GM19397 (cell line): ENCODE measurements around the gene ICAM4.

Experiments
- ATAC-seq: cut with Tn5 transposase; IDR thresholded peaks from one replicate; pipeline ENCODE4 v1.9.1; 2021; ENCODE audit warnings: mild to moderate bottlenecking, moderate library complexity; ENCODE audit not compliant: unreplicated experiment

ICAM4 gene

GRCh38 chr19:10317045-10317856 is 30.5 kb downstream of the ICAM4 start:
- no peak for ATAC-seq

GRCh38 chr19:10317857-10318462 is 31.2 kb downstream of the ICAM4 start:
- ATAC-seq = no peak

DNA sequence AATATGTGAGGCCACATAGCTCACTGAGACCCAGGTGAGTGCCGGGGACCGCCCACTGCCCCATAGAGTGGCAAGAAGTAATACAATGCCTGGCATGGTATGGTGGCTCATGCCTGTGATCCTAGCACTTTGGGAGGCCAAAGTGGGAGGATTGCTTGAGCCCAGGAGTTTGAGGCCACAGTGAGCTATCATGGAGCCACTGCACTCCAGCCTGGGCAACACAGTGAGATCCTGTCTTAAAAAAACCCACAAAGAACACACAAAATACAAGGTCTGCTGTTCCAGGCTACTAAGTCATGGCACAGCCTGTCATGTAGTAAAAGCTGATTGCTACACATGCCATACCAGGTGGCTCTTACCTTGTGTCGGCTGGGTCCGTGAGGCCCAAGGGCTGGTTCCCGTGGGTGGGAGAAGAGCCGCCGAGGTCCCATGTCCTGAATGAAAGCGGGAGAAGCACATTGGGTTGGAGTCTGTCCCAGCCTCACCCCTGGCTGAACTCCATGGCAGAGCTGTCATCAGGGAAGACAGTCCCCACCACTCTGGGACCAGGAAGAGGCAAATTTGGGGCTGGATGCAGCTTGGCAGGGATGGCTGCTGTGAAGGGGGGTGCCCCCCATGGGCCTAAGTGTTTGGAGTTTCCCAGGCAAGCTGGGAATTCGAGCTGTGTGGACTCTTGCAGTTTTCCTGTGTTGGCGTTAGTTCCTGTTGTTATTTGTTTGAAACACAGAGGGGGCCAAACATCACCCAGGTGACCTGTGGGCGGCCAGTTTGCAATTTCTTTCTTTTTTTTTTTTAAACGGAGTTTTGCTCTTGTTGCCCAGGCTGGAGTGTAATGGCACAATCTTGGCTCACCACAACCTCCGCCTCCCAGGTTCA is 32.3 kb downstream of the ICAM4 start:
- ATAC-seq = no peak

DNA sequence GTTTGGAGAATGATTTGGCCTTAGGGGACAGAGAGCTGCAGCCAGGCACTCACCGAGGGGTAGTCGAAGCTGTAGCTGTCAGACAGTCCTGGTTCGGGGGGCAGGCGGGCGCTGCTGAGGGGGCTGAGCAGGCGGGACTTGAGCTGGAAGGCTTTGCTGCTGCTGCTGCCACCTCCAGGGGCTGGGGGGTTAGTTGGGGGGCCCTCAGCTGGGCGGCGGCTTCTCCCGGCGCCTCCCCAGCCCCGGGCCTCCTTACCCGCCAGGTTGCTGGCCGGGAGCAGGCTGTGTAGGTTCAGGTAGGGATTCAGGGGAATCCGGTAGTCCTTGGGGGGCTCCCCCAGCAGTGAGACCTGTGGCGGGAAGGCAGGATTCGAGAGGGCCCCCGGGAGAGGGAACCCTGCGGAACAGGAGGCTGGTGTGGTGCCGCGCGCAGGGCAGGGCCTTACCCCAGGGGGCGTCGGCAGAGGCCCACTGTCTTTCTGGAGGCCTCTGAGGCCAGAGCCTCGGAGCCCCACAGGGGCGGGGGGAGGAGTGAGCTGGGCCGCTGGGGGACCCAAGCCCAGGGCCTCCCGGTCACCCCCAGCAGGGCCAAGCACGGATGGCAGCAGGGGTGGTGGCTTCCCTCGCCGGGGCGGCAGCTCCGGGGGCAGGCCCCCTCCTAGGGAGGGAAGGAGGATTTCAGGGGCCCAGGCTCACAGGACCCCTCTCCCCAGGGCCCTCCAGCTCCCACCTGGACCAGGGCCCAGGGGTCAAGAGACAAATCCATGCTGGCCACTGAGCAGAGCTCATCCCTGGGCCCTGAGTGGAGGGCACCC is 34.1 kb downstream of the ICAM4 start:
- ATAC-seq = no peak

- no peak for ATAC-seq
Measured at GRCh38 chr19:10321417-10321797, 34.7 kb downstream of the ICAM4 start.

DNA sequence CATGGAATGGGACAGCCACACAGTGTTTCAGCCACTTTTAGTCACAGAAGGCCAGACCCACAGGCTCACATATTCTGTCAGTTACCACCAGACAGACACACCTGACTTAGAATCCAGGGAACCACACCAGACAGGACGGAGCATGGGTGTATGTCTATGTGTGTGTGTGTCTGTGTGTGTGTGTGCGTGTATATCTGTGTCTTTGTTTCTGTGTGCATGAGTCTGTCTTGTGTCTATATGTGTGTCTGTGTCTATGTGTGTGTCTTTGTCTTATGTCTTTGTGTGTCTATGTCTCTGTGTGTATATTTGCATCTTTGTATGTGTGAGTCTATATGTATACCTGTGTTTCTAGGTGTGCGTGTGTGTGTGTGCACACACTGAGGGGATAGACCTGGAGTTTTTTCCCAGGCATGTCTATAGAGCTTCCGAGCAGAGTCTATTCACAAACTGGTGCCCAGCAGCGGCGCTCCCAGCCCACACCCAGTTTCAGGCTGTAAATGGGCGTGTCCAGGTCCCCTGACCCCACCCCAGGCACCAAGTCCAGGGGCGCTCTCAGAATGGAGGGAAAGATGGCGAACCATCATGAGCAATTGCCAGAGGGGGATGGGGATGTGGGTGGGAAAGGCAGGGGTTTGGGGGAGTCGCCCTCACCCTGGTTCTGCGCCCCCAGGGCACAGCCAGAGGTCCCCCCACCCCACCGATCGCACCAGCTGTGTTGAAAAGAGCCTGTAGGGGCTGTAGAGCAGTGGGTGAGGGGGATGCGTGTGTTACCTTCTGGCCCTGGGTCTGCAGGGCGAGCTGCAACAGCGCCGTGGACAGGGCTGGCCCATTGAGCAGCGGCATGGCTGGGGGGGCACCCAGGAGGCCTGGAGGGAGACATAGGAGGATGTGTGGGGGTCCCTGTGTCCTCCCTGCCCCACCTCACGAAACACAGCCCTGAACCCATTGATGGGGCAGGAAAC is 35.4 kb downstream of the ICAM4 start:
- no peak for ATAC-seq

DNA sequence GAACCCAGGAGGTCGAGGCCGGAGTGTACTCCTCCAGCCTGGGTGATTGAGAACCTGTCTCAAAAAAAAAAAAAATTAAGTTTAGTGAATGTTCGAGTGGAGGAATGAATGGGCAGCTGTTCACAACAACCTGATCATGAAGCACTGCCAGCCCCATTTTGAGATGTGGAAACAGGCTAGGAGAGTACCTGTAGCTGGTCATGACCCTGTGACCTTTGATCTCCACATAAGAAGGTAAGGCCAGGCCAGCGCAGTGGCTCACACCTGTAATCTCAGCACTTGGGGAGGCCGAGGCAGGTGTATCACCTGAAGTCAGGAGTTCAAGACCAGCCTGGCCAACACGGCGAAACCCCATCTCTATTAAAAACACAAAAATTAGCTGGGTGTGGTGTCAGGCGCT is 39.0 kb downstream of the ICAM4 start:
- ATAC-seq = no peak

GRCh38 chr19:10327793-10328192 is 41.0 kb downstream of the ICAM4 start:
- ATAC-seq = no peak

DNA sequence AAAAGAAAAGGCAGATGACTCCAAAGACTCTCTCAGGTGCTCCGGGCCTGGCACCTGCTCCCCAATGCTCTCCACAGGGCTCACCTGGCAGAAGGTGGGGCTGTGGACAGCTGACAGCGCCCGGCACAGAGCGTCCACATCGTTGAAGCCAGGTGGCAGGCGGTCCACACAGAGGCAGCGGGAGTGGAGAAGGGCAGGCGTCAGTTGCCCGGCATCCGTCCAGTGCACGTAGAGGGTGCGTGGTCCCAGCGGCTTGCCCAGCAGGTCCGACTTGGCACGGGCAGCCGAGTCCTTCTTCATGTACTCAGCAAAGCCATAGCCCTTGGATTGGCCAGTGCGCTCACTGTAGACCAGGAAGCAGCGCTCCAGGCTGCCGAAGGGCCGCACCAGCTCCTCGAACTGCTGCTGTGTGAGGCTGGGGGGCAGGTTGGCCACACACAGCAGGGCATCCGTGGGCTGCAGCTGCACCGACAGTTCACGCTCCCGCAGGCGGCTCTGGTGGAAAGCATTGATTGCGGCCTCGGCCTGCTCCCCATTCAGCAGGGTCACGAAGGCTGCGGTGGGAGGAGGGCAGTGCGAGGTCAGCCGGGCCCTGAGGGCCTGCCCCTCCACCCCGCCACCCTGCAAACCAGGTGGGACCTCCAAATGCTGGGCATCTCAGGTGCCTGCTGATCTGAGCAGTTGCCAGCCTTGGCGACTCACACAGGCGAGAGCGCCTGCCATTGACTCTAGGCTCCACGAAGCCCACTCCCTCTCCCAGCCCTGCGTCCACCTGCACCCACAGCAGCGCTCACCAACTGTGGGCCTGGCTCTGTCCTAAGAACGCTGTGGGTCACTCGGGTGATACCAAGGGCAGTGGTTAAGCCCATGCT is 42.0 kb downstream of the ICAM4 start:
- ATAC-seq = no peak

DNA sequence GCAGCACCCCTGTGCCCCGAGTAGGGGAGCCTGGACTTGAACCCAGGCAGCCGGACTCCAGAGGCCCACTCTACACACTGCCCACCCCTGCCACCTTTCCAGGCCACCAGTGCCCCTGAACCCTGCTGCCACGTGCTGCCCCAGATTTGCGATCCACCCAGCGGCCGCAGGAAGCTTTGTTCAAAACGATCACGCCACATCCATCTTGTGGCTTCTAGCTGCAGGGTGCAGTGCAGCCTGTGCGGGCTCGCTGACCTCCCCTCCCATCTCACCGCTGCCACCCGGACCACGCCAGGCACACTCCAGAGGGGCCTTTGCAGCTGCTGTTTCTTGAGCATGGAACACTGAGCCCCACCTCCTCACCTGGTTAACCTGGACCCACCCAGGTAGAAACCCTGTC is 42.8 kb downstream of the ICAM4 start:
- no peak for ATAC-seq

DNA sequence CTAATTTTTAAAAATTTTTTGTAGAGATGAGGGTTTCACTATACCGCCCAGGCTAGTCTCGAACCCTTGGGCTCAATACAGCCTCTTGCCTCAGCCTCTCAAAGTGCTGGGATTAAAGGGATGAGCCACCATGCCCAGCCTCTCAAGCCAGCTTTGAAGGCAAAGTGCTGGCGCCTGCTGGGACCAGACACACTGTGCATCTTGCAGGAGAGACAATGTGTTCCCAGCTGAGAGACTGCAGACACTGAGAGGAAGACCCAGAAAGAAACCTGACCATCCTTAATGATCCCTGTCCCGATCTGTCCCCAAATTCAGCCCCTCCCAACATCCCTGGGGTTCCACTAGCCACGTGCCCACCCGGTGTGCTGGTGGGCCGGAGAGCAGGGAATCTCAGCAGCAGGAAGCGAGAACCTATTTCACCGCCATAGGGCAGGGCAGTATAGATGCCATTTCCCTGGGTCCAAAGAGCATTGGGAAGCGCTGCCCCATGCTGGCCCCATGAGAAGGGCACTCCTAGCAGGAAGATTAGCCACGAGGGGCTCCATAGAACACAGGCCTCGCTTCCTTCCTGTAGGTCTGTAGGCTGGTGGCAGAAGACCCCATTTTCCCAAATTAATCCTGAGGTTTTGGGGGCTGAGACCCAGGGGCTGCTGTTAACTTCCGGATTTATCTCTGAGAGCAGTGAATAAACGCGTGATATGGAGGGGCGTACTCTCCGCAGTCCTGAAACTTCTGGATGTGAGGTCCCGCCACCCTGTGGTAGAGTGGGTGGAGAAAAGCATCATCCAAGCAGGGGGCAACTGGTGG is 45.6 kb downstream of the ICAM4 start:
- no peak for ATAC-seq

GRCh38 chr19:10332965-10333757 is 46.4 kb downstream of the ICAM4 start, which contains the start of gene RAVER1:
RAVER1 (minus strand) TSS chr19:10333529; CDS start chr19:10333507, 22 bp downstream.
- peak; percentile 85 for ATAC-seq

DNA sequence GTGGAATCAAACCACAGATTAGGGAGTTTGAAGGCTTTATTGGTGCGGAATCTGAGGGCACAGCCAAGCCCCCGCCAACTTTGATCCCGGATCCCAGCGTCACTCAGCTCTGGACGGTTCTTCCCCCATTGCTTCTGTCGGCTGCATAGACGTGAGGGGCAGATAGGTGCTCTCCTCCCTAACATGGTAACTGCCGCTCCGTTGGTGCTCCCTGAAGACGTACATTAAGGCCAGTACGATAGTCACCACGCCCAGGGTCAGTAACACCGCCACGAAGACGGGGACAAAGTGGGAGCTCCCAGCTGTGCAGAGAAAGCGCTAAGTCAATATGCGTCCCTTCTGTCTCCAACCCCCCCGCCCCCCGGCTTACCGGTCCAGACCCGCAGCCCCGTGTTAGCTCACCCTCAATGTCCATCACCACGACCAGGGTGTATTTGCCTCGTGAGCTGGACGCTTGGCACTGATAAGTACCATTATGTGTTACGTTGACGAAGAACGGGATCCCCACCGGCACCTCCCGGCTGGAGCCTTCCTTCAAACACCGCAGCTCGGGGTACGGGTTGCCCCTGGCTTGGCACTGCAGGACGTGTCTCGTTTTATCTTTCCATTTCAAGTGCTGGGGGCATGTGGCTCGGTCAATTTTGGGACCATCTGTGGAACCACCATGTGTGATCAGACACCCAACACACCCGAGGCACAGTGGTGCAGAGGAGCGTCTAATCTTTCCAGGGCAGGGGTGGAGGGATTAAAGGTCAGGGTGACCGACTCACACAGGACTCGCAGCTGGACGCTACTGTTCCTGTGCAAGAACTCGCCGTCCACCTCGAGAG is 47.2 kb downstream of the ICAM4 start:
- no peak for ATAC-seq

DNA sequence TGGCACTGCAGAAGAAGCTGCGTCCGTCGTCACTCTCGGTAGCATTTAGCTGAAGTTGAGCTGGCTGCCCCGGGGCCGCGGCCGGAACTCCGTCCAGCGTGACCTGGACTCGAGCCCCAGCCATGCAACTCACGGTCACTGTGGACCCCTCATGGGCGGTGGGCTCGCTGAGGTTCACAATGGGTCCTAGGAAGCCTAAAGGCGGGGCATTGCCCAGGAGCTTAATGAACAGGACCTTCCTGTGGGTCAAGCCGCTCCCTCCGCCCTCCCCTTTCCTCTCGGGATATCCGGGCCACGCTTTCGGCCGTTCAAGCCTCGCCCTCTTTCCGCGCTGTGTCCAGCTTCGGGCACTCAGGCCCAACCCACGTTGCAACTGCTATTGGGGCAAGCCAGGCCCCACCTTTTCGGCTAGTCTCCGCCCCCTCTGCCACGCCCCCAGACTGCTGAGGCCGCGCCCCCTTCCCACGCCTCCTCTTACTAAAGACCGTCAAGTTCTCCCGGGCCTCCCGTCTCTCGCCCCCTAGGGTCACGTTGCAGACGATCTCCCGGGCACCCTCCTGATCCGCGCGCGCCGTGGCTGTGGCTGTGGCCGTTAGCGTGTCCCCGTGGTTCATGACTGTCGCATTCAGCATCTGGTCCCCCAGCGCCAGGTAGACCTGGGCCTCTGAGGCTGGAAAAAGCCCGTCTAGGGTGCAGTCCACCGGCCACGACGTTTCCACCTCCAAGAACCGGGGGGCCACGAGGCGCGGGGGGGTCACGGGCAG is 48.0 kb downstream of the ICAM4 start:
- no peak for ATAC-seq

DNA sequence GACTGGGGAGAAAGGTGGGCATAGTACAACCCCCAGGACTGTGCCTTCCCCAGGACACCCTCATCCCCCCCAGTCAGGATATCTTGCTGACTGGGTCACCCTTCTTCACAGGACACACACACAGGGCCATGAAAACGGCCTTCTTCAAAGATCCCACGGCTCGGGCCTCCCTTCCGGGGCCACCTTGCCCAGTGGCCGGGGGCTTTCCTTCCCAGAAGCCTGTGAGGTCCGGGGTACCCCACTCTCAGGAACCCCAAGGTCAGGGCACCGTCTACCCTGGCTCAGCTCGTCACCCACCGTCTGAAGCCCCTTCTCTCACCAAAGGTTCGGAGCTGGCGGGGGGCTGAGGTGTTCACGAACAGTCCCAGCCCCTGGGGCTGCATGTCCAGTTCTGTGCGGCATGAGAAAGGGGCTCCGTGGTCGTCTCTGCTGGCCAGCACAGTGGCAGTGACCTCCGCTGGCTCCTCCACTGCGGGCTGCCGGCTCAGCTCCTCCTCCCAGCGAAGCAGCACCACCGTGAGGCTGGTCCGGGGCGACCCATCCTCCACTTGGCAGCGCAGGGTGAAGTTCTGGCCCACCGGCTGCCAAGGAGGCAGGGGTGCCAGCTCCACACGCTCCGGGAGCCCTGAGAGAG is 48.7 kb downstream of the ICAM4 start:
- ATAC-seq = no peak
